HG03469 (cell line): ENCODE data around the gene ECSCR.
"Not testable (repeated sequence)": the region's sequence is repeated elsewhere in the genome, so short reads cannot be mapped to it uniquely, and the experiment has no call there.

Experiments used
- ATAC-seq: cut with Tn5 transposase; IDR thresholded peaks from one replicate; pipeline ENCODE4 v1.9.1; 2021; ENCODE audit warnings: mild to moderate bottlenecking, moderate library complexity, moderate number of reproducible peaks; ENCODE audit not compliant: unreplicated experiment

ECSCR gene

GRCh38 chr5:139414581-139415130 is 47.9 kb downstream of the ECSCR start:
- ATAC-seq = no peak

- no peak for ATAC-seq
These were observed 48.6 kb downstream of the ECSCR start for GRCh38 chr5:139413963-139414362.

- no peak for ATAC-seq
These were observed 49.4 kb downstream of the ECSCR start for GRCh38 chr5:139413153-139413552.

DNA sequence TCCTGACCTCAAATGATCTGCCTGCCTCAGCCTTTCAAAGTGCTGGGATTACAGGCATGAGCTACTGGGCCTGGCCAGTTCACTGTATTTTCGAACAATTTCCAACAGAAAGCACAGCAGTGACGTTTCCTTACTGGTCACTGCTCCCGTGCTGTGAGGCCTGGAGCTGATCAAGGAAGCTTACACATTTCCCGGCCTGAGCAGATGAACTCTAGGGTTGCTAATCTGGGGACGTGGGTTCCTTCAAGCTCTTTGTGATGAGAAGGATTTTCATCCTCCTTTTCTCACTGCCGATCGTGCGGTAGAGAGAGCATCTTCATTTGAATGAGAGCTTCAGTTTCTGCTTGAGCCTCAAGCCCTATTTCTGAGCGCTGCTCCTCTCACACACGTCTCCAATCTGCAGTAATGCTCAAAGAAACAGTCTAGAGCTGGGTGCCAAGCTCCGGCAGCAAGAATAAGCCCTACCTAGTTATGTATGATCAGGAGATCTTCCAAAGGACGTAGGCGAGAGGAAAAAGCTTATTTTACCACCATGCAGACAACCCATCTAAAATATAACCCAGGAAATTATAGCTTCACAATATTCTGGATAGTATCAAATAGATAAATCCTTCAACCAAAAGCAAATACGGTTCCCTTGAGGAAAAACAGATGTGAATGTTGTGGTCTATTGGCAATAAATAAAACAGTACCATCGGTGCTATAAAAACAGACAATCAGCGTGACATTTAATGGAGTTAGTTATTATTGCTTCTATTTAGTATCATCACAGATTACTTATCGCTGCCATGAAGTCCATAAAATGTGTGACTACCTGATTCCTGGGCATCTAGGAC is 51.3 kb downstream of the ECSCR start:
- ATAC-seq = no peak

DNA sequence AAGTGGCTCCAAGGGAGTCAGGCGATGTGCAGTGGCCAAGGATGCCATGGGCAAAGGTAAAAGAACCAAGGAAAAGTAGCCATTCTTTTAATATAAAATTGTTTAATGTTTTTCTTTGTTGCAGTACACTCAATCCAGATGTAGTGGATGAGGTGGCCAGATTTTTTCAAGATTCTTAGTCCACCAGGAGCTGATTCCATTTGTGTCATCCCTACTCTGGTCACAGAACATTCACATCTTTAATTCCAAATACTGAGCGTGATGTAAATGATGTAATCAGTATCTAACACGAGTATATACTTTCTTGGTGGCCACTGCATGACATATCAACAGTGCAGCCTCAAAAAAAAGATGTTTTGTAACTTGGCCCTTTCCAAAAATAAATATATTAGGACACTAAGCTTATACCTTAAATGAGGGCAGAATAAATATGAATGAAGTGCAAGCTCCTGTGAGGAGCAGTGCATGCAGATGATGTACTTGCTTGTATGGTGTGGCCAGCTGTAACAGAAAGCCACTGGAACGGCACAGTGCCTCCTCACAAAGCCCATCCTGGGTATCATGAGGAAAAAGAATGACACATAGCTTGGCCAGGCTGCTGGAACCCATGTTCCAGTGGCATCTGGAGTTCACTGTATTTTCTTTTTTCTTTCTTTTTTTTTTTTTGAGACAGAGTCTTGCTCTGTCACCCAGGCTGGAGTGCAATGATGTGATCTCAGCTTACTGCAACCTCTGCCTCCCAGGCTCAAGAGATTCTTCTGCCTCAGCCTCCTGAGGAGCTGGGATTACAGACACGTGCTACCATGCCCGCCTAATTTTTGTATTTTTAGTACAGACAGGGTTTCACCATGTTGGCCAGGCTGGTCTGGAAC is 52.2 kb downstream of the ECSCR start:
- no peak for ATAC-seq

DNA sequence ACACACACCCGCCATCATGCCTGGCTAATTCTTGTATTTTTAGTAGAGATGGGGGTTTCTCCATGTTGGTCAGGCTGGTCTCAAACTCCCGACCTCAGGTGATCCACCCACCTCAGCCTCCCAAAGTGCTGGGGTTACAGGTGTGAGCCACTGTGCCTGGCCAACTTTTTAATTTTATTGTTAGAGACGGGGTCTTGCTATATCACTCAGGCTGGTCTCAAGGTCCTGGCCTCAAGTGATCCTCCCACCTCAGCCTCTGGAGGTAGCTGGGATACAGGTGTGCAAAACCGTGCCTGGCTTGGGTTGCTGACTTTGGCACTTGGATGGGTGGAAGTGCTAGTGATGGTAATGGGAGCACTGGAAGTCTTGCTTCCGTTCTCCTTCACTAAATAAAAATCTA is 53.4 kb downstream of the ECSCR start:
- not testable (repeated sequence) for ATAC-seq

DNA sequence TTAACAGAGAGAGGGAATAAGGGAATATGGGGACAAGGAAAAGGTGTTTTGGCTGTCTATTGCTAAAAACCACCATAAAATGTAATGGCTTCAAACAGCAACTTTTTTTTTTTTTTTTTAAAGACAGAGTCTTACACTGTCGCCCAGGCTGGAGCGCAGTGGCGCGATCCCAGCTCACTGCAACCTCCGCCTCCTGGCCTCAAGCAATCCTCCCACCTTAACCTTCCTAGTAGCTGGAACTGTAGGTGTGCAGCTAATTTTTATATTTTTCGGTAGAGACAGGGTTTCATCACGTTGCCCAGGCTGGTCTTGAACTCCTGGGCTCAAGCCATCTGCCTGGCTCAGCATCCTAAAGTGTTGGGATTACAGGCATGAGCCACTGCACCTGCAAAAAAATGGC is 54.4 kb downstream of the ECSCR start:
- no peak for ATAC-seq

GRCh38 chr5:139407517-139407916 is 55.0 kb downstream of the ECSCR start:
- no peak for ATAC-seq

DNA sequence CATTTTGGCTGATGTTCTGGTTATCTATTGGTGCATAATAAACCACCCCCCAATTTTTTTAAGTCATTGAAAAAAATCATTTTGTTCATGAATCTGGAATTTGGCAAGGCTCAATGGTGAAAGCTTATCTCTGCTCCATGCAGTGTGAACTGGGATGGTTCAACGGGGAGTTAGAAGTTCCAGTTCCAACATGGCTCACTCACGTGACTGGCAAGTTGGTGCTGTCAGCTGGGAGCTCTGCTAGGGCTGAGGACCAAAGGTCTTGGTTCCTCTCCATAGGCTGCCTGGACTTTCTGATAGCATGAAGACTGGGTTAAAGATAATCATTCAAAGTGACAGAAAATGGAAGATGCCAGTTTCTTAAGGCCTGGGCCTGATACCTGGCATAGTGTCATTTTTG is 55.6 kb downstream of the ECSCR start:
- no peak for ATAC-seq

DNA sequence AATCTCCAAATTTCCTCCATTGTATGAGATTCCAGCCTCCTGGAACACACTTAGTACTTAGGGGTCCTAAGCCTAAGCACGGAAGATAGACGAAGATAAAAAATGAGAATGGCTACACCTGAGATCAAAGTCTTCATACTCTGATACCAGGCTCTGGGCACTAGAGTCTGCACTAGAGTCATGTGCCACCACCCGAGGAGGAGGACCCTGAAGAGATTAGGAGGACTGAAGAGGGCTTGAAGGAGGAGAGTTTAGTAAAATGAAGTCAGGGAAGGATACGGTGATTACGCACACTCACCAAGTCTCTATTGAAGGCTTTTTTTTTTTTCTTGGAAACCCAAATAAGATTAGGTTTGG is 58.1 kb downstream of the ECSCR start:
- no peak for ATAC-seq

- peak; percentile 63 for ATAC-seq
These were observed 58.6 kb downstream of the ECSCR start, which contains the start of gene SPATA24 for GRCh38 chr5:139403787-139404483. TSS of gene SPATA24 (minus strand) at chr5:139404089. CDS start at chr5:139404060, 29 bp downstream.

DNA sequence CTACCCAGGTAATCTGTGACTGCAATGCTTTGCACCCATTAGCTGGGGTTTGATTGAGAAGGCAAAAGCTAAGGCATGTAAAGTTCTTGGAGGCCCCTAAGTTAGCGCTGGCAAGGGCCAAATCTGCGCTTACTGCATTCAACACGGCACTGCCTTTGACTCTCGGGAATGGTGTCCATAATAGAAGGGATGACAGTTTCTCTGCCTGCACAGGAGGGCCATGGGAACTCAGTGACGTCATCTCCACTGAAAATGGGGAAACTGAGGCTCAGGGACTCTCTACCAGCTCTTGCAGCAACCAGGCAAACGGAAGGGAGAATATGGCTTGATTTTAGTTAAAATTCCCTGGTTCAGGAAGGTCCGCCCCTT is 59.1 kb downstream of the ECSCR start:
- ATAC-seq = no peak

DNA sequence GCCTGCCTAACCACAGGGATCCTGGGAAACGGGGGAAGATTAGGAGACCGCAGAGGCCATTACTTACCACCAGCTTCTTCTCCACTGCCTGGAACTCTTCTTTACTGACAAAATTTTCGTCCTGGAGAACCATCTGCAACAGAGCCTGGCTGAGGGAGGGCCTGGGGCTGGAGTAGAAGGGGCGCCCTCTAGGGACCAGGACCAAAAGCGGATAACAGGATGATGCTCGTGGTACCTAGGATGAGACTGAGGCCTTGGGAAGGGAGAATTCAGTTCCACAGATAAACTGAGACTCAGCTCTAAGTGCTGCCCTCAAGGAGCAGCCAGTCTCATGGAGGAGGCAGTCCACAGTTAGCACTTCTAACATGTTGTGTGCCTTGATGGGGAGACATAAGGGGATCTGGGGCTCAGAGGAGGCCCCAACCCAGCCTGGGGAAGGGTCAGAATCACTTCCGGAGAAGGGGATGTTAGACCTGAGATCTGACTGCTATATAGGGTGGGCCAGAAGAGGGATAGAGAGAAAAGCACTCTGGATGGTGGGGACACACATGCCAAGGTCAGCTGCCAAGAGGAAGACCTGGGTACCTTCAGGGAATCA is 59.9 kb downstream of the ECSCR start:
- no peak for ATAC-seq

- ATAC-seq = no peak
These were observed 61.0 kb downstream of the ECSCR start for GRCh38 chr5:139401546-139401945.

DNA sequence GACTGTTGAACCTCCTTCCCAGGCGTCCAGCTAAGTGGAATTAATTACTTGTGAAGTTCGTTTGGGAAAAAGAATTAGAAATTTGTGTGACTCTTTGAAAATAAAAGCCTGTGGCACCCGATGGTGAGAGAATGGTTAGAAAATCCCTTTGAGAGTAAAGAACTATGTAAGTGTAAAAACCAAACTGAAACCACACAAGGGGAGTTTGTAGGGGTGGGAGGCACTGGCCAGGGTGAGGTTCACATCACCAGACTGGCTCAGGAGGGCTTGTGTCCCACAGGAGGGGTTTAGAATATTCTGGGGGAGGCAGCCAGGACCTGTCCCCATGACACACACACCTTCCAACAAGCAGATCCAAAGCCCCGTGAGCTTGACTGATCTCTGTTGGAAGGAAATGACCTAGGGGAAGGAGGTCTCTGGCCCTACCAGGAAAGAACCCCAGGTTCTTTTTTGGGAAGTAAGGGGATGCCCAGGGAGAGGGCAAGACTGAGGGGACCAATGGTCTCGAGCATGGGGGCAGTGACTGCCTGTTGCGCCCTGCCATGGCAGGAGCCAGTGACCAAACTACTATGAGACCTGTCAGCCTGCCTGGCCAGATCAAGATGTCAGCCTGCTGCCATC is 62.9 kb downstream of the ECSCR start:
- ATAC-seq = no peak
